GM21737 (cell line): ENCODE results near the gene NUDC.
"Not testable (repeated sequence)": the region's sequence is repeated elsewhere in the genome, so short reads cannot be mapped to it uniquely, and the experiment has no call there.

Experiments used
- ATAC-seq: cut with Tn5 transposase; IDR thresholded peaks from one replicate; pipeline ENCODE4 v1.9.1; 2021; ENCODE audit warnings: mild to moderate bottlenecking, moderate library complexity; ENCODE audit not compliant: unreplicated experiment

NUDC gene

DNA sequence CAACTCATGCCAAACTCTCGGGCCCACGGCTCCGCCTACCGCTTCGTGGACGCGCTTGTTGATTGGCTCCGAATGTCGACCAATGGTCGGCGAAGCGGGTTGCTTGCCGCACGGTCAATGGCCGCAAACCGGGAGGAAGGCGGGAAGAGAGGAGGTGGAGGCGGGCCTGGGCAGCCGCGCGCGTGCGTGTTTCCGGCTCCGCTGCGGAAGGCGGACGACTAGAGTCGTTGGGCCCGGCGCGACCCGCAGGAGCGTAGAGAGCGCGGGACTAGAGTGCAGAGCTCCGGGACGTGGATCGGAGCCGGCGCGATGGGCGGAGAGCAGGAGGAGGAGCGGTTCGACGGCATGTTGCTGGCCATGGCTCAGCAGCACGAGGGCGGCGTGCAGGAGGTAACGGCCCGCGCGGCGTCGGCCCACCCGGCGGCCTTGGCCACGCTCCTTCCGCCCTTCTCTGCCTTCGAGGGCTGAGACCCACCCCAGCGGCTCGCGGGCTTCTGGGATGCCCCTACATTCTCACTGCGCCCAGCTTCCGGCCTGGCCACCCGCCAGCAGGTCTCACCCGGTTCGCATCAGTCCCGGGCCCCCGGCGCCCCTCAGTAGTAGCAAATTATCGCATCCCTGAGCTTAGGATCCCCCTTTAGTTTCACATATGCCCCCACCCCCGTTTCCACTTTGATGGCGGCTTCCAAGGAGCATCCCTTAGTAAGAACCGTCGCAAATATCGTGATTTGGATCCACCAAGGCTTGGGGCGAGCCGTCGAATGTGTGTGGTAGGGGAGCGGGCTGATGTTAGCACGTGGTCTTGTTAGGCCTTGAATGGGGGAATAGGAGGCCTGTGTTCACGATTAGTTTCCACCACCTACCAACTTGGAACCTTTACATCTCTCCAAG is at the start of gene NUDC:
TSS of gene NUDC (plus strand) at position 204 of the 891 bp plus-strand sequence. CDS start at position 310, 106 bp downstream.
- peak; percentile 95 for ATAC-seq

- ATAC-seq, result not testable (repeated sequence)
These were observed 48.4 kb upstream of the NUDC start for GRCh38 chr1:26873097-26873496.

- no peak for ATAC-seq
These were observed 46.6 kb upstream of the NUDC start for GRCh38 chr1:26874896-26875295.

- ATAC-seq, result no peak
These were observed 44.2 kb upstream of the NUDC start for GRCh38 chr1:26877326-26877725.

- no peak for ATAC-seq
These were observed 41.8 kb upstream of the NUDC start for GRCh38 chr1:26879793-26880192.

DNA sequence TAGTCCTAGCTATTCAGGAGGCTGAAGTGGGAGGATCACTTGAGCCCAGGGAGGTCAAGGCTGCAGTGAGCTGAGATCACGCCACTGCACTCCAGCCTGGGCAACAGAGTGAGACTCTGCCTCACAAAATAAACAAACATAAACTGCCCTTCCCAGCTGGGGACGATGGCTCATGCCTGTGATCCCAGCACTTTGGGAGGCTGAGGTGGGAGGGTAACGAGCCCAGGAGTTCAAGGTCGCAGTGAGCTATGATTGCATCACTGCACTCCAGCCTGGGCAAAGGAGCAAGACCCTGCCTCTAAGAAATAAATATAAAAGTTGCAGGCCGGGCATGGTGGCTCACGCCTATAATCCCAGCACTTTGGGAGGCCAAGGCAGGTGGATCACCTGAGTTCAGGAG is 39.9 kb upstream of the NUDC start:
- ATAC-seq, result not testable (repeated sequence)

GRCh38 chr1:26882696-26883463 is 38.7 kb upstream of the NUDC start:
- ATAC-seq, result no peak

DNA sequence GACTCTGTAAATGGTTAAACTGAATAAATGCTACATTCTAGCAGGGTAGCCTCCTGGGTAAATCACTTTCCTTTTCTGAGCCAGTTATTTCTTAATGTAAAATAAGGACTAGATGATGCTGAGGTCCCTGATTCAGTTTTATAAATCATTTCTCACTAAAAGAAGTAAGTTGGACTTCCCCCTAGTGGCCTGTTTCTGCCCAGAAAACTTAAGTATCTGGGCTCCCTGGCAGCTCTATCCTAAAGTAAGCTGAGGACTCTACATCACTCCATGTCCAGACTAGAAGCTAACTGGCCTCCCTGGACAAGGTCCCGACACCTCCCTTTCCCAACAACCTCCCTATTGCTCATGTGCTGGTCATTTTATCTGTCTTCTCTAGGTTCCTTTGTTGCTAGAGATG is 34.4 kb upstream of the NUDC start:
- ATAC-seq, result no peak

- ATAC-seq, result no peak
These were observed 33.3 kb upstream of the NUDC start for GRCh38 chr1:26888231-26888630.

- ATAC-seq, result peak; percentile 81
These were observed 31.7 kb upstream of the NUDC start, which contains the start of gene GPN2 for GRCh38 chr1:26889551-26890466. Gene GPN2 (minus strand): TSS chr1:26890283. CDS start chr1:26890096, 187 bp downstream.

DNA sequence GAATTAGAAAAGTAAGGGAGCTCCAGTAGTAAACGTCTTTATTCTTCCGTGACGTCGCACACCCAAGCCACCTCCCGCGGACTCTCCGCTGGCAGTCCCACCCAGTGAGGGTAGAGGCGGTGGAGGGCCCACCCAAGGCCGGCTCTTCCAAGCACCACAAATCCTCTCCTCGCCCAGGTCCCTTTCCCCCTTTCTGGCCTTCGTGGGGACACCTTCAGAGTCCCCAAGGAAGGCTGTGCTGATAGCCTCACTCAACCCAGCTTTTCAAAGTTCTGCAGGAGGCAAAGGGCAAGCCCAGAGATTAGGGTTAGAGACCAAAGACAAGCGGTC is 31.1 kb upstream of the NUDC start:
- peak; percentile 26 for ATAC-seq

GRCh38 chr1:26894263-26894662 is 27.3 kb upstream of the NUDC start:
- no peak for ATAC-seq

GRCh38 chr1:26897351-26897750 is 24.2 kb upstream of the NUDC start:
- ATAC-seq, result no peak

DNA sequence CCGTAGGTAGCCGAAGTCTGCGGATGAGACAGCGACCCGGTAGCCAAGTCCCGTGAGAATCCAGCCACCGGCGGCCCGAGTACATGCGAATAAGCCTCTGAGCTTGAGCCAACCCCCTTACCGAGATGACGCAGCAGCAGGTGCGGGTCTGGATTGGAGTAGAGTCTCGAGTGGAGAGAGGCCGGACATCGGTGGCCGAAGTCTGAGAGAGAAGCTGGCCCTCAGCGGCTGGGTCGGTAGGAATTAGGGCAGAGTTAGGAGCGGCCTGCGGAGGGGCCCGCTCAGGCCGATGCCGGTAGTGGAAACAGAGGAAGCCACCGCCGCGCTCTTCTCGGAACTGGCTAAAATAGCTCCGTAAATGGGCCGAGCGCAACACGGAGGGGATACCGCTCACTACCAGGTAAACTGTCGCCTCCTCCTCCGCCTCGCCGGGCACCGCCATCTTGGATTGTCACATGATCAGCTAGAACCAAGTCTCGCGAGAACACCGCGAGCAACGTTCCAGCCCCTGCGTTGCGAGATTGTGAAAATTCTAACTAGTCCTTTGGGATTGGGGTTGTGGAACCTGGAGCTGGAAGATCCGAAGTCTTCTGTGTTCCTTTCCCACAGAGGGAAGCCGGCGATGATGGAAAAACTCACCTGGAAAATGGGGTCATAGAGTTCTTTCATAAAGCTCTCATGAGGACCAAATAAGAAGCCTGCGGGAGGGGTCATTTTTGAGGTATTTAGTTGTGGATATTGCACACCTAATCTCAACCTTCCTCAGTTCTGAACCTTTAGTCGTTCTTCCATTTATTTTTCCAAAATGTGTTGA is 21.3 kb upstream of the NUDC start, which contains the start of gene GPATCH3:
TSS of gene GPATCH3 (minus strand) at position 467 of the 814 bp plus-strand sequence. CDS start at position 442, 25 bp downstream.
- ATAC-seq, result peak; percentile 86

GRCh38 chr1:26900815-26901511 is 20.6 kb upstream of the NUDC start:
- no peak for ATAC-seq

GRCh38 chr1:26907071-26907917 is 14.2 kb upstream of the NUDC start:
- no peak for ATAC-seq

DNA sequence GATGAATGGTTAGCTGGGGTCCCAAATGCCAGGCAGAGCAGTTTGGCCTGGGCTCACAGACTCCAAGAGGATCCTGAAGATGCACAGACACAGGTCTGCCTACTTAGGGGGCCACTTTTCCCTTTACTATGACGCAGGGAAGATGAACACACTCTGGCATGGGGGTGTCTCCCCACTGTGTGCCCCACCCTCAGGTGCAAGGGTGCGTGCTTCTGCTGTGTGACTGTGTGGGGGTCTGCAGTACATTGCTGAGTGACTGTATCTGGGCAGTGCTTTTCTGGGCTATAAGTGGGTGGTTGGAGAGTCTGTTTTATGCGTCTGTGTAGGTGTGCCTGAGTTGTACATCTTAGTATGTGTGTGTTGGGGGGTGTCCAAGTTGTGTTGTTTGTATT is 11.6 kb upstream of the NUDC start:
- no peak for ATAC-seq
